Measurements from ENCODE around the gene FMNL1. TPM values are rescaled to one million over a fixed set of nuclear protein-coding genes. Genes with fewer than 3 reads are reported as not detected.

Gene FMNL1
- total RNA-seq, 1 donor from 2014 or later, result 2.4 TPM

- Mint-ChIP-seq H3K9me3 (no peaks in the 10 kb centered on the region), H3K36me3 (peaks cover 20% of the 10 kb centered on the region), H3K27ac (peak overlapping the region; percentile 37), H3K4me3 (no peak overlapping the region), H3K27me3 (ENCODE audit: insufficient read depth, low read depth) (no peaks in the 10 kb centered on the region), H3K4me1 (peaks cover 2% of the 10 kb centered on the region)
- Histone ChIP-seq H3K27me3 (no peaks in the 10 kb centered on the region), H3K9ac (no peak overlapping the region), H3F3A (ENCODE audit: low read depth) (no peaks in the 10 kb centered on the region), H3K79me2 (ENCODE audit: low read depth) (no peaks in the 10 kb centered on the region), H3K9me3 (ENCODE audit: low read depth) (no peaks in the 10 kb centered on the region), H4K20me1 (ENCODE audit: low read depth) (no peaks in the 10 kb centered on the region), H3K4me2 (no peak overlapping the region), H3K4me3 (no peak overlapping the region), H2AFZ (replicated peaks) (no peak overlapping the region), H3K4me1 (no peaks in the 10 kb centered on the region), H3K27ac (no peak overlapping the region), H3K36me3 (no peaks in the 10 kb centered on the region)
- no peak for TF ChIP-seq EZH2 (IDR thresholded peaks at IDR 0.05)
- TF ChIP-seq EZH2phosphoT487 (IDR thresholded peaks at IDR 0.05), result no peak
- TF ChIP-seq CTCF (IDR thresholded peaks at IDR 0.05), result no peak
- no peak for DNase-seq (ENCODE audit: low spot score)
Observed at GRCh38 chr17:45286286-45286685, 64.6 kb downstream of the FMNL1 start.

DNA sequence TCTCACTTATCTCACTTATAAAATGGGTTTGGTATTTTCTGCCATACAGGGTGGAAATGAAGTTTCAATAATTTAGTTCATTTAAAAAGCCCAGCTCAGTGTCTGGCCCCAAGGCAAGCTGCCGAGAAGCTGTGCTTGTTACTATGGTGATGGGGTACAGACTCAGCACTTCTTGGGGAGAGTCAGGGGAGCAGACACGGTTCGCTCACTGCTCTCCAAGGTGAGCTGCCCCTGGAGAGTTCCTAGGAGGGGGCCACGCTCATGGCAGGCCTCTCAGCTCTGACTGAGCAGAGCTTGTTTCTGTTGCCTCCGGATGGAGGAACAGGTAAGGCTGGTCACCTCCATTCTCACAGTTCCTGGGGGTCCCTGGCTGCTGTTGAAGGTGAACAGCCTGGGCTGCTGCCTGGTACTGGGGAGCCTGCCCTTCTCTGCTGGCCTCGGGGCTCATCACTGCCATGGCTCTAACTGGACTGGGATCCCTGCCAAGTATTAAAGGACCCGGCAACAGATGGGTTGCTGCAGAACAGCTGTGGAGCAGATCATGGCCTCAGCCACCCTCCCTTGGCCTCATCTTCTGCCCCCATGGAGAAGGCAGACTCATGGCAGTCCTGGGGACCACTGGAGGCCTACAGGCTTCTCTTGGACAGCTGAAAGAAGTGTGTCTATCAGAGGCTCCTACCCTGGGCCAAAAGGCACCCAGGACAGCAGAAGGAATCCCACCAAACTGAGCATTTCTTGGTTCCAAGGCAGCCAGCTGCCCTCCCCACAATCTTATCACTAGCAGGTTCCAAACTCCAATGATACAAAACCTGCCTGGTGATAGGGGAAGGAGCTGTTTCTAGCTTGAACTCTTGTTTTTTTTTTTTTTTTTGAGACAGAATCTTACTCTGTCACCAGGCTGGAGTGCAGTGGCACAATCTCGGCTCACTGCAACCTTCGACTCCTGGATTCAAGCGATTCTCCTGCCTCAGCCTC lies 66.1 kb downstream of the FMNL1 start:
- no peak for TF ChIP-seq EZH2phosphoT487 (IDR thresholded peaks at IDR 0.05)
- TF ChIP-seq CTCF (IDR thresholded peaks at IDR 0.05), result no peak
- TF ChIP-seq EZH2 (IDR thresholded peaks at IDR 0.05), result no peak
- peaks cover 20% of the 10 kb centered on the region for H3K36me3 Mint-ChIP-seq

GRCh38 chr17:45288825-45289224 lies 67.1 kb downstream of the FMNL1 start:
- no peaks in the 10 kb centered on the region for H3K9me3 Mint-ChIP-seq
- Histone ChIP-seq H3K36me3 (no peaks in the 10 kb centered on the region), H3K79me2 (ENCODE audit: low read depth) (no peaks in the 10 kb centered on the region), H2AFZ (replicated peaks) (no peak overlapping the region), H3K27ac (no peak overlapping the region), H3K4me1 (no peaks in the 10 kb centered on the region), H3K9ac (no peak overlapping the region), H3K9me3 (ENCODE audit: low read depth) (no peaks in the 10 kb centered on the region), H3K4me2 (no peak overlapping the region), H4K20me1 (ENCODE audit: low read depth) (peaks cover 12% of the 10 kb centered on the region), H3K4me3 (no peak overlapping the region), H3K27me3 (no peaks in the 10 kb centered on the region), H3F3A (ENCODE audit: low read depth) (no peaks in the 10 kb centered on the region)
- TF ChIP-seq CTCF (IDR thresholded peaks at IDR 0.05) (no peak), EZH2phosphoT487 (IDR thresholded peaks at IDR 0.05) (no peak), EZH2 (IDR thresholded peaks at IDR 0.05) (no peak)
- H3K4me1 Mint-ChIP-seq, result peaks cover 16% of the 10 kb centered on the region
- peak overlapping the region; percentile 53 for H3K27ac Mint-ChIP-seq
- no peak for DNase-seq (ENCODE audit: low spot score)
- H3K36me3 Mint-ChIP-seq, result peaks cover 15% of the 10 kb centered on the region
- no peaks in the 10 kb centered on the region for H3K27me3 Mint-ChIP-seq (ENCODE audit: insufficient read depth, low read depth)
- no peak overlapping the region for H3K4me3 Mint-ChIP-seq

More for the DNA sequence above, 66.1 kb downstream of the FMNL1 start:
- Histone ChIP-seq H3K4me2 (no peak overlapping the region), H3K36me3 (no peaks in the 10 kb centered on the region), H3F3A (ENCODE audit: low read depth) (no peaks in the 10 kb centered on the region), H3K79me2 (ENCODE audit: low read depth) (no peaks in the 10 kb centered on the region), H3K9me3 (ENCODE audit: low read depth) (no peaks in the 10 kb centered on the region), H3K27ac (no peak overlapping the region), H4K20me1 (ENCODE audit: low read depth) (peaks cover 12% of the 10 kb centered on the region), H2AFZ (replicated peaks) (no peak overlapping the region), H3K27me3 (no peaks in the 10 kb centered on the region), H3K9ac (no peak overlapping the region), H3K4me1 (no peaks in the 10 kb centered on the region), H3K4me3 (no peak overlapping the region)
- Mint-ChIP-seq H3K4me3 (no peak overlapping the region), H3K9me3 (no peaks in the 10 kb centered on the region), H3K27ac (no peak overlapping the region), H3K4me1 (peaks cover 7% of the 10 kb centered on the region), H3K27me3 (ENCODE audit: insufficient read depth, low read depth) (no peaks in the 10 kb centered on the region)
- DNase-seq (ENCODE audit: low spot score), result no peak

Data from neural progenitor cell (in vitro differentiated cells).